HL-60 (cell line): Measurements from ENCODE around the gene SOX10.

ENCODE experiments used
- DNase-seq, 2 experiments: peaks; one replicate each; pipeline ENCODE4 v3.0.0-alpha.2; 2010 to 2020; ENCODE audit warnings: low read depth in 1 of 2, low spot score in 1 of 2
- H3K27ac ChIP-seq: fragments of 250-450 bp; sonication (Bioruptor Pico); replicated peaks from 2 replicates; pipeline ENCODE4 v1.5.1; 2020; ENCODE audit warnings: mild to moderate bottlenecking, moderate library complexity
- H3K27me3 ChIP-seq: fragments of 250-450 bp; sonication (Bioruptor Pico); 2 replicates; pipeline ENCODE4 v1.5.1; 2021; ENCODE audit warnings: mild to moderate bottlenecking, moderate library complexity; ENCODE audit not compliant: insufficient read depth, poor library complexity, severe bottlenecking
- H3K4me3 ChIP-seq: replicated peaks from 2 replicates; pipeline ENCODE4 v1.5.1; 2011; ENCODE audit warnings: mild to moderate bottlenecking, control low read depth, low read length; ENCODE audit not compliant: insufficient read depth
- CTCF ChIP-seq: IDR thresholded peaks from one replicate; pipeline ENCODE4 v1.5.1; 2011; ENCODE audit warnings: low read length, control low read depth, inconsistent platforms; ENCODE audit not compliant: insufficient read depth
- GABPA ChIP-seq: IDR thresholded peaks from 2 replicates; pipeline ENCODE4 v1.6.1; 2012; ENCODE audit warnings: low read depth
- POLR2AphosphoS5 ChIP-seq: IDR thresholded peaks from 2 replicates; pipeline ENCODE4 v1.6.1; 2012; ENCODE audit warnings: low read depth
- REST ChIP-seq: IDR thresholded peaks from 2 replicates; pipeline ENCODE4 v1.6.1; 2012; ENCODE audit warnings: low read depth; ENCODE audit not compliant: insufficient replicate concordance
- SPI1 ChIP-seq: IDR thresholded peaks from 2 replicates; pipeline ENCODE4 v1.6.1; 2012; ENCODE audit warnings: low read depth, mild to moderate bottlenecking, borderline replicate concordance

The SOX10 gene

GRCh38 chr22:38026130-38027111, 42.1 kb upstream of the SOX10 start:
- H3K27ac ChIP-seq, result no peak overlapping the region
- H3K27me3 ChIP-seq, result no peaks in the 10 kb centered on the region
- TF ChIP-seq CTCF (no peak), GABPA (no peak), SPI1 (no peak), REST (no peak), POLR2AphosphoS5 (no peak)
- DNase-seq, result no peak
- no peak overlapping the region for H3K4me3 ChIP-seq

- DNase-seq, result no peak
- Histone ChIP-seq H3K27ac (no peak overlapping the region), H3K27me3 (no peaks in the 10 kb centered on the region), H3K4me3 (no peak overlapping the region)
- no peak for TF ChIP-seq POLR2AphosphoS5
- TF ChIP-seq GABPA, result no peak
- TF ChIP-seq CTCF, result no peak
- no peak for TF ChIP-seq REST
- TF ChIP-seq SPI1, result no peak
Observed at GRCh38 chr22:38025514-38025913, 41.2 kb upstream of the SOX10 start.

- DNase-seq, result no peak
- TF ChIP-seq CTCF, result no peak
- TF ChIP-seq SPI1, result no peak
- TF ChIP-seq POLR2AphosphoS5, result no peak
- TF ChIP-seq GABPA, result no peak
- TF ChIP-seq REST, result no peak
- no peaks in the 10 kb centered on the region for H3K27me3 ChIP-seq
- H3K4me3 ChIP-seq, result no peak overlapping the region
- no peak overlapping the region for H3K27ac ChIP-seq
Observed at GRCh38 chr22:38023045-38023444, 38.7 kb upstream of the SOX10 start.
